Measurements from ENCODE around the gene ZDHHC11.
"Not testable (repeated sequence)": the region's sequence is repeated elsewhere in the genome, so short reads cannot be mapped to it uniquely, and the experiment has no call there.

DNA sequence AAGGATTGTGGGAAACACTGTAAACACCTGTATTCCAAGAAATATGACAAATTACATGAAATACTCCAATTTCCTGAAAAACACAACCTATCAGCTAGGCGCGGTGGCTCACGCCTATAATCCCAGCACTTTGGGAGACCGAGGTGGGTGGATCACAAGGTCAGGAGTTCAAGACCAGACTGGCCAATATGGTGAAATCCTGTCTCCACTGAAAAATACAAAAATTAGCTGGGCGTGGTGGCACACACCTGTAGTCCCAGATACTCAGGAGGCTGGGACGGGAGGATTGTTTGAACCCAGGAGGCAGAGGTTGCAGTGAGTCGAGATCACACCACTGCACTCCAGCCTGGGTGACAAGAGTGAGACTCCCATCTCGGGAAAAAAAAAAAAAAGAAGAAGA lies 87.8 kb downstream of the ZDHHC11 start:
- TF ChIP-seq, protein P1, sequence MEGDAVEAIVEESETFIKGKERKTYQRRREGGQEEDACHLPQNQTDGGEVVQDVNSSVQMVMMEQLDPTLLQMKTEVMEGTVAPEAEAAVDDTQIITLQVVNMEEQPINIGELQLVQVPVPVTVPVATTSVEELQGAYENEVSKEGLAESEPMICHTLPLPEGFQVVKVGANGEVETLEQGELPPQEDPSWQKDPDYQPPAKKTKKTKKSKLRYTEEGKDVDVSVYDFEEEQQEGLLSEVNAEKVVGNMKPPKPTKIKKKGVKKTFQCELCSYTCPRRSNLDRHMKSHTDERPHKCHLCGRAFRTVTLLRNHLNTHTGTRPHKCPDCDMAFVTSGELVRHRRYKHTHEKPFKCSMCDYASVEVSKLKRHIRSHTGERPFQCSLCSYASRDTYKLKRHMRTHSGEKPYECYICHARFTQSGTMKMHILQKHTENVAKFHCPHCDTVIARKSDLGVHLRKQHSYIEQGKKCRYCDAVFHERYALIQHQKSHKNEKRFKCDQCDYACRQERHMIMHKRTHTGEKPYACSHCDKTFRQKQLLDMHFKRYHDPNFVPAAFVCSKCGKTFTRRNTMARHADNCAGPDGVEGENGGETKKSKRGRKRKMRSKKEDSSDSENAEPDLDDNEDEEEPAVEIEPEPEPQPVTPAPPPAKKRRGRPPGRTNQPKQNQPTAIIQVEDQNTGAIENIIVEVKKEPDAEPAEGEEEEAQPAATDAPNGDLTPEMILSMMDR (IDR thresholded peaks at IDR 0.05), result not testable (repeated sequence)
- TF ChIP-seq POLR2A (IDR thresholded peaks at IDR 0.05), result not testable (repeated sequence)
